DMS114 treated with DMSO at 0.1 percent for 48 hours (cell line): ENCODE results near the gene ARHGEF4.
"Not testable (repeated sequence)": the region's sequence is repeated elsewhere in the genome, so short reads cannot be mapped to it uniquely, and the experiment has no call there.

Source experiments
- DNase-seq: peaks from one replicate; lab custom pipeline; 2025; ENCODE audit not compliant: unreplicated experiment; lab: John Stamatoyannopoulos, UW

ARHGEF4 gene

GRCh38 chr2:130966149-130966774, 129.5 kb downstream of the ARHGEF4 start:
- DNase-seq: no peak

- no peak for DNase-seq
Observed at GRCh38 chr2:130966775-130967490, 130.2 kb downstream of the ARHGEF4 start.

GRCh38 chr2:130972410-130972809, 135.7 kb downstream of the ARHGEF4 start:
- no peak for DNase-seq

- no peak for DNase-seq
Observed at GRCh38 chr2:130975729-130976128, 139.0 kb downstream of the ARHGEF4 start.

- no peak for DNase-seq
Observed at GRCh38 chr2:130976591-130977237, 140.0 kb downstream of the ARHGEF4 start.

DNA sequence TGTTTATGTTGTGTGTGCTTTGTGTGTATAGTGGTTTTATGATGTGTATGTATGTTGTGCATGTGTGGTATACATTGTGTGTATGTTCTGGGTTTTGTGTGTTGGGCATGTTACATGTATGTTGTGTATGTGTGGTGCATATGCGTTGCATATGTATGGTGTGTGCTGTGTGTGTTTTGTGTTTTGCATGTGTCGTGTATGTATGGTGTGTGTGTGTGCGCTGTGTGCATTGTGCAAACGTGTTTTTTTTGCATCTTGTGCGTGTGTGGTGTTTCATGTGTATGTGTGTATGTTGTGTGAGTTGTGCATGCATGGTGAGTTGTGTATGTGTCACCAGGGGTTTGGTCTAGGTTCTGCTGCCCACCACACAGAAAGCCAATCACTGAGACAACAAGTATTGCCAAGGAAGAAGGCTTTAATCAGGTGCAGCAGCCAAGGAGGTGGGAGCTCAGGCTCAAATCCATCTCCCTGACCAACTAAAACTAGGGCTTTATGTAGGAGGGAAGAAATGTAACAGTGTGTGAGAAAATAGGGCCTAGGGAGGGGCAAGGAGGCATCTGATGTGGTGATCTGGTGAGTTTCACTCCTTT, 140.8 kb downstream of the ARHGEF4 start:
- no peak for DNase-seq

- DNase-seq: no peak
Observed at GRCh38 chr2:130981667-130982066, 145.0 kb downstream of the ARHGEF4 start.

- no peak for DNase-seq
Observed at GRCh38 chr2:130985206-130985780, 148.6 kb downstream of the ARHGEF4 start.

- no peak for DNase-seq
Observed at GRCh38 chr2:130985831-130986649, 149.3 kb downstream of the ARHGEF4 start.

DNA sequence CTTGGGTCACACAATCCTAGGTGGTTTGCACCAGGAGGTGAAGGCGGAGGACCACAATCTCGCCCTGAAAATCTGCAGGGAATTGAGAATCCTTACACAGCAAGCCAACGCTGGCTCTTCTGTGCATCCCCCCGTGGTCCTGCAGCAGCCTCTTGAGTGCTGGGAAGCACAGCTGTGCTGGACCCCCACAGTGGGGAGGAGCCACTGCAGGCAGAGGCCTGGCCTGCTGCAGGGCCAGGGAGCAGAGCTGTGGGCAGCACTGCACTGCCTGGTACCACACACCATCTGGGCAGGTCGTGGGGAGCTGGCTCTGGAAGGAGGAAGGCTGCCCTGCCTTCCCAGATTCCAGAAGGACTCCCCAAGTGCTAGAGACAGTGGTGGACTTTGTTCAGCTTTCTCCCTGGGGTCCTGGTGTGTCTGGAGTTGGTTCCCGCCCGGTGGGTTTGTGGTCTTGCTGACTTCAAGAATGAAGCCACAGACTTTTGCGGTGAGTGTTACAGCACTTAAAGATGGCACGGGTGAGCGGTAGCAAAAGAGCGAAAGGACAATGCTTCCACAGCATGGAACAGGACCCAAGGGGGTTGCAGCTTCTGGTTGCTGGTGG, 150.3 kb downstream of the ARHGEF4 start:
- no peak for DNase-seq

DNA sequence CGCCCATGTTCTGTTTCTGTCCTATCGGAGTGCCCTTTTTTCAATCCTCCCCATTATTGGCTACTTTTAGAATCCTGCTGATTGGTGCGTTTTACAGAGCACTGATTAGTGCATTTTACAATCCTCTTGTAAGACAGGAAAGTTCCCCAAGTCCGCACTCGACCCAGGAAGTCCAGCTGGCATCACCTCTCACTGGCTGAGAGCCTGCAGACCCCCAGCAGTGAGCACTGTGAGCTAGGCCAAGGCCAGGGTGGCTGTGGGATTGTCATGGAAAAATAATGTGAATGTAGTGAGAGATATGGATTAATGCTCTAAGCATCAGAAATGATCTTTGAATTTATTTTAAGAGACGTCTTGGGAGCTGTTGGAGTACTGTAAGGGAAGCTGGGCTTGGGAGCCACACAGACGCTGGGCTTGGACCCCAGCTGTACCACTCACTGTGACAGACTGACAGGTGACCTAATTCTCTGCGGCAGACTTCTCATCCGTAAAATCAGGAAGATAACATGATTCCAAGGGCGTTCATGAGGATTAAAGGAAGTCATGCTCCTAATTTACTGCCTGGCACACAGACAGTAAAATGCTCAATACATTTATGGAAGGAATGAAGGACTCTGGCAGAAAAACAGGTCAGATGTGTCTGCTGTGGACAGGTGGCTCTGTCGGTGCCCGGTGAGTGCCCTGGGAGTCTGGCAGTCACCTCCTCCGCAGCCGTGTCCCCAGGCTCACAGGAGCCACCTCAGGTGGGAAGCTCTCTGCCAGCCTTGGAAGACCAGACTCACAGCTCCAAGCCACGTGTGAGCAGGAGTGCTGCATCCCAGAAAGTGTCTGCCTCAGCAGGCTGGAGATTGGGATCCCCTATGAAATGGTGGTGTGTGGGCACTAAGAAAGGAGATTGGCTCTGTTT, 151.1 kb downstream of the ARHGEF4 start:
- DNase-seq: no peak

GRCh38 chr2:130991446-130991845, 154.7 kb downstream of the ARHGEF4 start:
- DNase-seq: not testable (repeated sequence)

GRCh38 chr2:130992003-130992402, 155.3 kb downstream of the ARHGEF4 start:
- DNase-seq: not testable (repeated sequence)

DNA sequence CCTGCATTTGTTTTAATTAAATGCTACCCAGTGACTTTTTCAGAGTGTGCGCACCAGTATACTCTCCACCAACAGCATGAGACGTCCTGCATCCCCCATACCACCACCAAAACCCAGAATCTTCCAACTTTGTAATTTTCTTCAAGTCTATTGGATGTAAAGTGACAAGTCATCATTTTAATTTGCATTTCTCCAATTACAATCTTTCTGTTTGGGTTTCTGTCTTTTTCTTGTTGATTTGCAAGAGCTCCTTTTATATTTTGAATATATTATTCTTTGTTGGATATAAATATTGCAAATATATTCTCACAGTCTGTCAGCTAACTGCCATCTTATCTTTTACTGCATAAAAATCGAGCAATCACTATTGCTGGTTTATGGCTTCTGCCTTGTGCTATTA, 160.0 kb downstream of the ARHGEF4 start:
- no peak for DNase-seq

GRCh38 chr2:130997198-130997597, 160.5 kb downstream of the ARHGEF4 start:
- DNase-seq: no peak

GRCh38 chr2:130998561-130998960, 161.8 kb downstream of the ARHGEF4 start:
- no peak for DNase-seq

DNA sequence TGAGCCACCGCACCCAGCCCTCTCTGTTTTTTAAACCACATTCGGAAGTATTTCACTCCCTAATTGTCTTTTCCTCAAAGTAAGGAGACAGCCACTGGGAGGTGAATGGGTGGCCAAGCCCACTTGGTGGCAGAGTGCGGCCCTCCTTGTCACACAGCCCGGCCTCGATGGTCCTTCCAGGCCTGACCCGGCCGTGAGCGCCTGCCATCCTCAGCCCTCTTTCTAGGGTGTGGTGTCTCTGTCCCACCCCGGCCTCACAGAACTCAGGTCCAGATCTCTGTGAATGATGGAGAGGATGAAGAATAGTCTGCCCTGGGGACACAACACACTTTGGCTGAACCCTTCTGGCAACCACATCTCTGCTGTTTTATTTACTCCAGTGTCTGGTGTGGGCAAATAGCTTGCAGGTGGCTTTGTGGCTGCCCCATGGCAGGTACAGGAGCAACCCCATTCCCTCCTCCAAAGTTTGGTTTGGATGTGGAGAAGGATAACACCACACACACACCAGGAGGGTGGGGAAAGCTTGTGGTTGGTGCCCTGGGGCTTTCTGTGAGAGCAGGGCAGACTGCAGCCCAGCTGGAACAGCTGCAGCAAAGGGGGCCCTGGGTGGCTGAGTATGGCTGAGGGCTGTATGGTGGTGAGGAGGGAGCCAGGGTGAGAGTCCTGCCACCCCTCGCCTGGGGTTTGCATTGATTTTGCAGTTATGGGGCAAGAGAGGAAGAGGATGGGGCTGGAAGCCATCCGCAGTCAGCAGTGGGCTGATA, 167.9 kb downstream of the ARHGEF4 start:
- DNase-seq: no peak

DNA sequence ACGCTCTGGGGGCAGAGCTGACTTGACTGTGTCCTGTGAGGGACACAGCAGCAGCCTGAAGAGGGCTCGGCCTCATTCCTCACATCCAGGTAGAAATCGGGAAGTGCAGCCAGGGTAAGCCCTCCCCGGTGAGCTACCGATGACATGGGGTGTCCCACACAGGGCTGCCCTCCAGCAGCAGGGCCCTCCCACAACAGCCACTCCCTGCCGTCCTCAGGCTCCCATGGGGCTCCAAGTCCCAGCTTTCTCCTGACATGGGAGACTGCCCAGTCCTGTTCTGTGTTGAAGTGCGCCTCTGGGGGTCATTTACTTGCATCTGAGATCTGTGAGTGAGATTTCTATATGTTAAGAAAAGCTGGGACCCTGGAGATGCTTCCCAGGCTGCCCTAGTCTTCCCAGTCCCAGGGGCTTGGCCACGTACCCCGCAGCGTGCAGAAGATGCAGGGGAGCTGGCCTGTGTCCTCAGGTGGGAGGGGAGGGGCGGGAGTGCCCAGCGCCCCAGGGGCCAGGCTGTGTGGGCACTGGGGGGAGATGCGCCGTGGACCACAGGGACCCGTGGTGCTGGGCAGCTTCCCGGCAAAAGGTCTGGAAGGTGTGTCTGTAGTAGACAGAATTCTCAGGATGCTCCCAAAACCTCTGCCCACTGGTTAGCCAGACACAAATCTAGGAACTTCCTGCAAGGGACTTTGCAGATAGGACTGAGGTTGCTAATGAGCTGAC, 168.7 kb downstream of the ARHGEF4 start:
- no peak for DNase-seq
